HEK293 (cell line): Measurements from ENCODE around the gene CSRP1.
A peak's percentile ranks its signal among the peaks of the same experiment; 100 is the strongest.

Experiments
- BCL11B ChIP-seq: fragments of 450-650 bp; formaldehyde crosslinking; IDR thresholded peaks from 2 replicates; pipeline ENCODE4 v1.5.1; 2016; ENCODE audit warnings: low read depth, missing biosample characterization, missing genetic modification characterization
- HOXC10 ChIP-seq: sonication (generic); formaldehyde crosslinking; IDR thresholded peaks from 2 replicates; pipeline ENCODE4 v1.8.1; 2023; ENCODE audit warnings: mild to moderate bottlenecking, missing genetic modification reagents
- KLF16 ChIP-seq: fragments of 450-650 bp; formaldehyde crosslinking; IDR thresholded peaks from 2 replicates; pipeline ENCODE4 v1.5.1; 2017; ENCODE audit warnings: missing biosample characterization, missing genetic modification characterization
- OVOL3 ChIP-seq: fragments of 450-650 bp; formaldehyde crosslinking; IDR thresholded peaks from 2 replicates; pipeline ENCODE4 v1.5.1; 2016; ENCODE audit warnings: missing biosample characterization, missing genetic modification characterization
- REST ChIP-seq: fragments of 450-650 bp; formaldehyde crosslinking; IDR thresholded peaks from 2 replicates; pipeline ENCODE4 v1.5.1; 2016; ENCODE audit warnings: missing biosample characterization, missing genetic modification characterization
- SCRT1 ChIP-seq: fragments of 450-650 bp; formaldehyde crosslinking; IDR thresholded peaks from 2 replicates; pipeline ENCODE4 v1.5.1; 2016; ENCODE audit warnings: missing biosample characterization, missing genetic modification characterization, borderline replicate concordance
- ZBTB20 ChIP-seq: fragments of 450-650 bp; formaldehyde crosslinking; IDR thresholded peaks from 2 replicates; pipeline ENCODE4 v1.5.1; 2016; ENCODE audit warnings: missing biosample characterization, missing genetic modification characterization
- ZIC2 ChIP-seq: fragments of 450-650 bp; formaldehyde crosslinking; IDR thresholded peaks from 2 replicates; pipeline ENCODE4 v1.5.1; 2016; ENCODE audit warnings: missing biosample characterization, missing genetic modification characterization
- ZNF133 ChIP-seq: fragments of 450-650 bp; formaldehyde crosslinking; IDR thresholded peaks from 2 replicates; pipeline ENCODE4 v1.5.1; 2016; ENCODE audit warnings: missing biosample characterization, missing genetic modification characterization
- ZNF148 ChIP-seq: fragments of 450-650 bp; formaldehyde crosslinking; IDR thresholded peaks from 2 replicates; pipeline ENCODE4 v1.5.0; 2017; ENCODE audit warnings: missing biosample characterization, missing genetic modification characterization, borderline replicate concordance
- ZNF169 ChIP-seq: fragments of 450-650 bp; formaldehyde crosslinking; IDR thresholded peaks from 2 replicates; pipeline ENCODE4 v1.5.1; 2016; ENCODE audit warnings: missing biosample characterization, missing genetic modification characterization
- ZNF214 ChIP-seq: fragments of 450-650 bp; formaldehyde crosslinking; IDR thresholded peaks from 2 replicates; pipeline ENCODE4 v1.5.1; 2017; ENCODE audit warnings: missing biosample characterization, mild to moderate bottlenecking, missing genetic modification characterization, borderline replicate concordance
- ZNF324 ChIP-seq: fragments of 450-650 bp; formaldehyde crosslinking; IDR thresholded peaks from 2 replicates; pipeline ENCODE4 v1.5.1; 2016; ENCODE audit warnings: missing biosample characterization, missing genetic modification characterization
- ZNF362 ChIP-seq: fragments of 450-650 bp; formaldehyde crosslinking; IDR thresholded peaks from 2 replicates; pipeline ENCODE4 v1.5.1; 2016; ENCODE audit warnings: missing biosample characterization, missing genetic modification characterization
- ZNF426 ChIP-seq: fragments of 450-650 bp; formaldehyde crosslinking; IDR thresholded peaks from 2 replicates; pipeline ENCODE4 v1.5.1; 2017; ENCODE audit warnings: missing biosample characterization, missing genetic modification characterization, mild to moderate bottlenecking, inconsistent platforms, moderate library complexity
- ZNF514 ChIP-seq: fragments of 450-650 bp; formaldehyde crosslinking; IDR thresholded peaks from 2 replicates; pipeline ENCODE4 v1.5.1; 2016; ENCODE audit warnings: missing biosample characterization, missing genetic modification characterization
- ZNF548 ChIP-seq: fragments of 450-650 bp; formaldehyde crosslinking; IDR thresholded peaks from 2 replicates; pipeline ENCODE4 v1.5.1; 2016; ENCODE audit warnings: missing biosample characterization, missing genetic modification characterization
- ZNF571 ChIP-seq: fragments of 450-650 bp; formaldehyde crosslinking; IDR thresholded peaks from 2 replicates; pipeline ENCODE4 v1.5.0; 2017; ENCODE audit warnings: missing biosample characterization, missing genetic modification characterization
- ZNF610 ChIP-seq: fragments of 450-650 bp; formaldehyde crosslinking; IDR thresholded peaks from 2 replicates; pipeline ENCODE4 v1.5.1; 2016; ENCODE audit warnings: missing biosample characterization, missing genetic modification characterization, borderline replicate concordance
- TF ChIP-seq, protein P1 (sequence below): fragments of 450-650 bp; formaldehyde crosslinking; IDR thresholded peaks from 2 replicates; pipeline ENCODE4 v1.5.1; 2017; ENCODE audit warnings: missing biosample characterization, missing genetic modification characterization
- TF ChIP-seq, protein P2 (sequence below): fragments of 450-650 bp; formaldehyde crosslinking; IDR thresholded peaks from 2 replicates; pipeline ENCODE4 v1.5.1; 2016; ENCODE audit warnings: missing biosample characterization, missing genetic modification characterization
- TF ChIP-seq, protein P3 (sequence below): fragments of 450-650 bp; IDR thresholded peaks from 2 replicates; pipeline ENCODE4 v1.5.1; 2018; ENCODE audit warnings: missing biosample characterization, mild to moderate bottlenecking, missing genetic modification characterization
- TF ChIP-seq, protein P4 (sequence below): fragments of 450-650 bp; formaldehyde crosslinking; IDR thresholded peaks from 2 replicates; pipeline ENCODE4 v1.5.1; 2016; ENCODE audit warnings: missing biosample characterization, missing genetic modification characterization
- TF ChIP-seq, protein P5 (sequence below): fragments of 450-650 bp; formaldehyde crosslinking; IDR thresholded peaks from 2 replicates; pipeline ENCODE4 v1.5.1; 2016; ENCODE audit warnings: missing biosample characterization, missing genetic modification characterization

Gene CSRP1

GRCh38 chr1:201468844-201469644 lies 37.9 kb downstream of the CSRP1 start, which contains the start of gene PHLDA3 (continued):
- TF ChIP-seq, protein P1, sequence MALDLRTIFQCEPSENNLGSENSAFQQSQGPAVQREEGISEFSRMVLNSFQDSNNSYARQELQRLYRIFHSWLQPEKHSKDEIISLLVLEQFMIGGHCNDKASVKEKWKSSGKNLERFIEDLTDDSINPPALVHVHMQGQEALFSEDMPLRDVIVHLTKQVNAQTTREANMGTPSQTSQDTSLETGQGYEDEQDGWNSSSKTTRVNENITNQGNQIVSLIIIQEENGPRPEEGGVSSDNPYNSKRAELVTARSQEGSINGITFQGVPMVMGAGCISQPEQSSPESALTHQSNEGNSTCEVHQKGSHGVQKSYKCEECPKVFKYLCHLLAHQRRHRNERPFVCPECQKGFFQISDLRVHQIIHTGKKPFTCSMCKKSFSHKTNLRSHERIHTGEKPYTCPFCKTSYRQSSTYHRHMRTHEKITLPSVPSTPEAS (tag by site-specific recombination): no peak
- TF ChIP-seq ZBTB20 (tag by site-specific recombination) (peak; percentile 100), ZNF514 (tag by site-specific recombination) (no peak), KLF16 (tag by site-specific recombination) (peak; percentile 77), ZNF324 (no peak), SCRT1 (tag by site-specific recombination) (peak; percentile 94), ZNF610 (tag by site-specific recombination) (peak; percentile 90; the same call in 1 of the 2 replicates), HOXC10 (CRISPR knock-in tag) (no peak; the same call in 1 of the 2 replicates), ZNF362 (tag by site-specific recombination) (no peak), ZNF148 (tag by site-specific recombination) (no peak), ZNF571 (tag by site-specific recombination) (no peak), ZIC2 (tag by site-specific recombination) (peak; percentile 92), ZNF169 (tag by site-specific recombination) (no peak), BCL11B (tag by site-specific recombination) (no peak; the same call in 1 of the 2 replicates), ZNF548 (tag by site-specific recombination) (no peak), ZNF133 (tag by site-specific recombination) (no peak), REST (no peak), OVOL3 (no peak), ZNF426 (tag by site-specific recombination) (no peak), ZNF214 (tag by site-specific recombination) (no peak)
- TF ChIP-seq, protein P2, sequence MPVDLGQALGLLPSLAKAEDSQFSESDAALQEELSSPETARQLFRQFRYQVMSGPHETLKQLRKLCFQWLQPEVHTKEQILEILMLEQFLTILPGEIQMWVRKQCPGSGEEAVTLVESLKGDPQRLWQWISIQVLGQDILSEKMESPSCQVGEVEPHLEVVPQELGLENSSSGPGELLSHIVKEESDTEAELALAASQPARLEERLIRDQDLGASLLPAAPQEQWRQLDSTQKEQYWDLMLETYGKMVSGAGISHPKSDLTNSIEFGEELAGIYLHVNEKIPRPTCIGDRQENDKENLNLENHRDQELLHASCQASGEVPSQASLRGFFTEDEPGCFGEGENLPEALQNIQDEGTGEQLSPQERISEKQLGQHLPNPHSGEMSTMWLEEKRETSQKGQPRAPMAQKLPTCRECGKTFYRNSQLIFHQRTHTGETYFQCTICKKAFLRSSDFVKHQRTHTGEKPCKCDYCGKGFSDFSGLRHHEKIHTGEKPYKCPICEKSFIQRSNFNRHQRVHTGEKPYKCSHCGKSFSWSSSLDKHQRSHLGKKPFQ (tag by site-specific recombination): no peak
- TF ChIP-seq, protein P3, sequence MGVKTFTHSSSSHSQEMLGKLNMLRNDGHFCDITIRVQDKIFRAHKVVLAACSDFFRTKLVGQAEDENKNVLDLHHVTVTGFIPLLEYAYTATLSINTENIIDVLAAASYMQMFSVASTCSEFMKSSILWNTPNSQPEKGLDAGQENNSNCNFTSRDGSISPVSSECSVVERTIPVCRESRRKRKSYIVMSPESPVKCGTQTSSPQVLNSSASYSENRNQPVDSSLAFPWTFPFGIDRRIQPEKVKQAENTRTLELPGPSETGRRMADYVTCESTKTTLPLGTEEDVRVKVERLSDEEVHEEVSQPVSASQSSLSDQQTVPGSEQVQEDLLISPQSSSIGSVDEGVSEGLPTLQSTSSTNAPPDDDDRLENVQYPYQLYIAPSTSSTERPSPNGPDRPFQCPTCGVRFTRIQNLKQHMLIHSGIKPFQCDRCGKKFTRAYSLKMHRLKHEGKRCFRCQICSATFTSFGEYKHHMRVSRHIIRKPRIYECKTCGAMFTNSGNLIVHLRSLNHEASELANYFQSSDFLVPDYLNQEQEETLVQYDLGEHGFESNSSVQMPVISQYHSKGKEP (tag by site-specific recombination): peak; percentile 53; the same call in 1 of the 2 replicates
- TF ChIP-seq, protein P4, sequence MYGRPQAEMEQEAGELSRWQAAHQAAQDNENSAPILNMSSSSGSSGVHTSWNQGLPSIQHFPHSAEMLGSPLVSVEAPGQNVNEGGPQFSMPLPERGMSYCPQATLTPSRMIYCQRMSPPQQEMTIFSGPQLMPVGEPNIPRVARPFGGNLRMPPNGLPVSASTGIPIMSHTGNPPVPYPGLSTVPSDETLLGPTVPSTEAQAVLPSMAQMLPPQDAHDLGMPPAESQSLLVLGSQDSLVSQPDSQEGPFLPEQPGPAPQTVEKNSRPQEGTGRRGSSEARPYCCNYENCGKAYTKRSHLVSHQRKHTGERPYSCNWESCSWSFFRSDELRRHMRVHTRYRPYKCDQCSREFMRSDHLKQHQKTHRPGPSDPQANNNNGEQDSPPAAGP (tag by site-specific recombination): peak; percentile 78
- TF ChIP-seq, protein P5, sequence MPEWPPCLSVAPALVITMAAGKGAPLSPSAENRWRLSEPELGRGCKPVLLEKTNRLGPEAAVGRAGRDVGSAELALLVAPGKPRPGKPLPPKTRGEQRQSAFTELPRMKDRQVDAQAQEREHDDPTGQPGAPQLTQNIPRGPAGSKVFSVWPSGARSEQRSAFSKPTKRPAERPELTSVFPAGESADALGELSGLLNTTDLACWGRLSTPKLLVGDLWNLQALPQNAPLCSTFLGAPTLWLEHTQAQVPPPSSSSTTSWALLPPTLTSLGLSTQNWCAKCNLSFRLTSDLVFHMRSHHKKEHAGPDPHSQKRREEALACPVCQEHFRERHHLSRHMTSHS: no peak
